ENCODE data around the gene USP7.
"Not testable (repeated sequence)": the region's sequence is repeated elsewhere in the genome, so short reads cannot be mapped to it uniquely, and the experiment has no call there.

DNA sequence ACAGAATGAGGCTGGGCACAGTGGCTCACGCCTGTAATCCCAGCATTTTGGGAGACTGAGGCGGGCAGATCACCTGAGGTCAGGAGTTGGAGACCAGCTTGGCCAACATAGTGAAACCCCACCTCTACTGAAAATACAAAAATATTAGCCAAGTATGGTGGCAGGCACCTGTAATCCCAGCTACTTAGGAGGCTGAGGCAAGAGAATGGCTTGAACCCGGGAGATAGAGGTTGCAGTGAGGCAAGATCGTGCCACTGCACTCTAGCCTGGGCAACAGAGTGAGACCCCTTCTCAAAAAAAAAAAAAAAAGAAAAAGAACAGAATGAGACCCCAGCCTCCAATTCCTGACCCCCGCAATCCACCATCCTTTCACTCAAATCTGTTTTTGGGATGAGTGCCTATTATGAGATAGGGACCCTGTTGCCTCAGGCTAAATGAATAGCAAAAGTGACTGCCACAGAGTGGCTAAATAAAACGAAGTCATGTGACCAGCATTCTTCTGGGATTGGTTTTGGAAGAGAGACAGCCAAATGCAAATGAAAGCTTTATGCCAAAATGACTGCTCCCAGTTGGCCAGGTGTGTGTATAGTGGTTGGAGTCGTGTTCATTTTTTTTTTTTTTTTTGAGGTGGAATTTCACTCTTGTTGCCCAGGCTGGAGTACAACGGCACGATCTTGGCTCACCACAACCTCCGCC, 5.6 kb upstream of the USP7 start:
- TF ChIP-seq EZH2phosphoT487 (IDR thresholded peaks at IDR 0.05; ENCODE audit: borderline replicate concordance, low read depth, low read length): not testable (repeated sequence)
- TF ChIP-seq, protein P1, sequence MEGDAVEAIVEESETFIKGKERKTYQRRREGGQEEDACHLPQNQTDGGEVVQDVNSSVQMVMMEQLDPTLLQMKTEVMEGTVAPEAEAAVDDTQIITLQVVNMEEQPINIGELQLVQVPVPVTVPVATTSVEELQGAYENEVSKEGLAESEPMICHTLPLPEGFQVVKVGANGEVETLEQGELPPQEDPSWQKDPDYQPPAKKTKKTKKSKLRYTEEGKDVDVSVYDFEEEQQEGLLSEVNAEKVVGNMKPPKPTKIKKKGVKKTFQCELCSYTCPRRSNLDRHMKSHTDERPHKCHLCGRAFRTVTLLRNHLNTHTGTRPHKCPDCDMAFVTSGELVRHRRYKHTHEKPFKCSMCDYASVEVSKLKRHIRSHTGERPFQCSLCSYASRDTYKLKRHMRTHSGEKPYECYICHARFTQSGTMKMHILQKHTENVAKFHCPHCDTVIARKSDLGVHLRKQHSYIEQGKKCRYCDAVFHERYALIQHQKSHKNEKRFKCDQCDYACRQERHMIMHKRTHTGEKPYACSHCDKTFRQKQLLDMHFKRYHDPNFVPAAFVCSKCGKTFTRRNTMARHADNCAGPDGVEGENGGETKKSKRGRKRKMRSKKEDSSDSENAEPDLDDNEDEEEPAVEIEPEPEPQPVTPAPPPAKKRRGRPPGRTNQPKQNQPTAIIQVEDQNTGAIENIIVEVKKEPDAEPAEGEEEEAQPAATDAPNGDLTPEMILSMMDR (conservative IDR thresholded peaks at IDR 0.05; ENCODE audit: low read length): not testable (repeated sequence)

All from OCI-LY7 (cell line).